HG03095 (cell line): Measurements from ENCODE around the gene ST6GAL1.
"Not testable (repeated sequence)": the region's sequence is repeated elsewhere in the genome, so short reads cannot be mapped to it uniquely, and the experiment has no call there.

Source experiments
- ATAC-seq: cut with Tn5 transposase; IDR thresholded peaks from one replicate; pipeline ENCODE4 v1.9.1; 2021; ENCODE audit warnings: moderate library complexity; ENCODE audit not compliant: unreplicated experiment

Gene ST6GAL1

DNA sequence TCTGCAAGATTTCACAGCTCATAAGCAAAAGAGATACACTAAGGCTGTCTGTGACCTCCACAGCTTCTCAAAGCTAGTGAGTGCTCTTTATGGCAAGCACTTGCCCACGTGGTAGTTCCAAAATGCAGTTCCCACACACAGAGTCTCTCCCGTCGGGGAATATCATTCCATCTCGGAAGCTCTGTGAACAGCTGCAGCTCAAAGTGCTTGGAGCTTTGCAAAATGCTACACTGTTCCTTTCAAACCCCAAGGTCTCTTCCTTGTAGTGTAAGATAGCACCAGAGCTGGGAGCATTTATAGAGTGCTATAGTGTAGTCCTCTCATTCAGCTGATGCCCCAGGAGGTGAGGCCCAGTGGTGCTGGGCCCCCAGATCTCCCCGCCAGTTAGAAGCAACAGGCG lies 36.1 kb downstream of the ST6GAL1 start:
- no peak for ATAC-seq

DNA sequence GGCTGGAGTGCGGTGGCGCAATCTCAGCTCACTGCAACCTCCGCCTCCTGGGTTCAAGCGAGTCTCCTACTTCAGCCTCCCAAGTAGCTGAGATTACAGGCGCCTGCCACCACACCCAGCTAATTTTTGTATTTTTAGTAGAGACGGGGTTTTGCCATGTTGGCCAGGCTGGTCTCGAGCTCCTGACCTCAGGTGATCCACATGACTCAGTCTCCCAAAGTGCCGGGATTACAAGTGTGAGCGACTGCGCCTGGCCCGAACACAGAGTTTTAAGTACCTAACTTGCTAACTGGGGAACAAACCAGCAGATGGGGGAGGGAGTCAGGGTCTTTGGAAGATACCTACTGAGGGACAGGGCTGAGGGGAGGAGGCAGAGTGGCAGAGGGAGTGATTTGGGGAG lies 36.9 kb downstream of the ST6GAL1 start:
- not testable (repeated sequence) for ATAC-seq

DNA sequence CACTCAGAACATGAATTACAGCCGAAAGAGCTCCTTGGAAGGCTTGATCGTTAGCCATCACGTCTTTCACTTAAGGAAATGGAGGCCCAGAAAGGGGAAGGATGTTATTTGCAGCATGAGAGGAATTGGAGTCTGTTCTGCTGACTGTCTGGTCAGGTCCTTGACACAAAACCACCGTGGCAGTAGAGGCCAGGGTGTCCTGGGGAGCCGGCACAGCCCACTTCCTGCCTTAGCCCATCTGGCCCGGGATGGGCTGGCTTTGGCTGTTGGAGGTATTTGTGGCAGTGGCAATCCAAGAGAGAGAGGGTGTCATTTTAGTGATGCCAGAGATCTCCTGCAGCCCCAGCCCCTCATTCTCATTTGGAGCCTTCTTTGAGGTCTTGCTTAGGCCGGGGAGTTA lies 37.4 kb downstream of the ST6GAL1 start:
- ATAC-seq: no peak

DNA sequence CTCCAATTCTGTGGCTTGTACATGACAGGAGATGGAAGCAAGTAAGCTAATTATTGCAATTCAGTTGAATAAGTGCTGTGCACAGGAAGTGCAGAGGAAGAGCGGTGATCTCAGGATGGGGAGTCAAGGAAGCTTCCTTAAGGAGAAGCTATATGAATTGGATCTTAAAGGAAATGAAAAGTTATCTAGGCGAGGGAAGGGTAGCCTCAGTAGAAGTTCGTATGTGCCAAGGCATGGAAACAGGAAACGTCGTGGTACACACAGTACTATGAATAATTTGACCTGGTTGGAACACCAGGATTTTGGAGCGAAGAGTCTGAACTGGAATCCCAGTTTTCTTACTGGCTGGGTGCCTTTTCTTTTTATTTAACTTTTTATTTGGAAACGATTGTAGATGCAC lies 39.3 kb downstream of the ST6GAL1 start:
- no peak for ATAC-seq

DNA sequence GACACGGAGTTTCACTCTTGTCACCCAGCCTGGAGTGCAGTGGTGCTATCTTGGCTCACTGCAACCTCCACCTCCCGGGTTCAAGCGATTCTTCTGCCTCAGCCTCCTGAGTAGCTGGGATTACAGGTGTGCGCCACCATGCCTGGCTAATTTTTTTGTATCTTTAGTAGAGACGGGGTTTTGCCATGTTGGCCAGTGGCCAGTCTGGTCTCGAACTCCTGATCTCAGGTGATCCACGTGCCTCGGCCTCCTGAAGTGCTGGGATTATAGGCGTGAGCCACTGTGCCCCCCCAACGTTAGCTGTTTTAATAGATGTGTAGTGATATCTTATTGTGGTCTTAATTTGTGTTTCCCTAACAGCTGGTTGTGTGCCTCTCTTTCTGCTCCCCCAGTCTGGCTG lies 40.8 kb downstream of the ST6GAL1 start:
- not testable (repeated sequence) for ATAC-seq

DNA sequence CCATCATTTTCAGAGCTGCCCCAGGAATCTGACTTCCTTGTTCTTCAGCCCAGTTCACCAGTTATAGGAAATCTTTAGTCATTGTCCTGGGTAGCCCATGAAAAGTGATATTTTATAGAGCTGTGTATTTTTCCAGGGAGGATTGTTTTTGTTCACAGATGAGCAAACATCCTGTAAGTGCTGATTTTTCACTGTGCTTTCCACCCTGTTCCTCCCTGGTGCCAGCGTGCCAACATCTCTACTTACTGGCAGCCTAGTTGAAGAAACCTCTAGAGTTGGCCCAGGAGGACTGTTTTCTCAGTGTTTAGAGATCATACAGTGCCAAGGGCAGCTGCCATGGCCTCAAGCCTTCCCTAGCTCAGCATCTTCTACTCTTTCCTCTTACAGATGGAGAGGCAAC lies 41.3 kb downstream of the ST6GAL1 start:
- no peak for ATAC-seq

DNA sequence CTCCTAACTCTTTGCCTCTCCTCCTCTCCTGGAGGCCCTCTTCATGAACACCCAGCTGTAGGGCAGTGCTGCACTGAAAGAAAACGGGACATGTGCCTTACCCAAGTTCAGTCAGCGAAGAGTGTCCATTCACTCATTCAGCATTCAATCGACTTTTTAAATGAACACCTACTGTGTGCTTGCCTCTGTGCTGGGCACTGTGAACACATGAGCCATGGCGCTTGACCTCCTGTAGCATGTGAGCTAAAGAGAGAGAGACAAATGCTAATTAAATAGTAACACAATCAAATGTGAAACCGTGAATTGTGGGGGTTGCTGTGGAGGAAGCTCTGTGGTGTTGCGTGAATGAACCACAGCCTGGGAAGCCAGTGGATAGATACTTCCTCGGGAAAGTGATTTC lies 43.4 kb downstream of the ST6GAL1 start:
- no peak for ATAC-seq

DNA sequence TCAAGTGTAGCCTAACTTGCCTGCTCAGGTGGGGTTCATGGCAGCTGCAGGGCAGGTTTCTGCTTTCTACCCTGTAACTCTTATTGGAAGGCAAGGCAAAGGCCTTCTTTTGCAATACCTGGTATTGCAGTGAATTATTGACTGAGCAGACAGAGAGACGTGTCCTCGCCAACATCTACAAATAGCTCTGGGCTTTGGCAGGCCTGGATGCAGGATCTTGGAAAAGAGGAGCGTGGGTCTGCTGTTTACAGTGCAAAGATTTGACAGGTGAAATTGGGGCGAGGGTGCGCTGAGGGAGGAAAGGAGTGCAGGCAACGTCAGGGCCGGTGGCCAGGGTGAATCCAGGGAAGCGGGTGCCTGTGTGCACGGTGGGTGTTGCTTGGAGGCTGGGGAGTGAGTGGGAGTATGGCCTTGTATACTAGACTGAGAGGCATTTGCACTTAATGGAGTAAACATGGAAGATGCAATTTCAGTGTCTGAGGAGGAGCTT lies 44.5 kb downstream of the ST6GAL1 start:
- no peak for ATAC-seq

DNA sequence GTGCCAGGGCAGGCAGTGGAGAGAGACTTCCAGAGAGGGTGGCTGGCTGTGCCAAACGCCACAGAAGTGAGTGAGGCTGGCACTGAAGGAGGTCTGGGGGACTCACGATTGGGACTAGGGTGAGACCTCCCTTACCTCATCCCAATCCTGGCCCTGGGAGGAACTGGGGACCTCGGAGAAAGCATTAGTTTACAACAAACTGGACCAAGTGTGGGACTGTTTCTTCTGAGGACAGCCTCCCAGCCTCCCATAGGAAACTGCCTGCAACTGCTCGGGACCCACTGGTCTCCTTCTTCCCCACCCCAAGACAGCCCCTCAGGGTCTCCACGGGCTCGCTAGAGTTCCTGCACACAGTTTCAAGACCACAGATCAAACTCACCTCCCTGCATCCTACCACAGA lies 45.4 kb downstream of the ST6GAL1 start:
- no peak for ATAC-seq

DNA sequence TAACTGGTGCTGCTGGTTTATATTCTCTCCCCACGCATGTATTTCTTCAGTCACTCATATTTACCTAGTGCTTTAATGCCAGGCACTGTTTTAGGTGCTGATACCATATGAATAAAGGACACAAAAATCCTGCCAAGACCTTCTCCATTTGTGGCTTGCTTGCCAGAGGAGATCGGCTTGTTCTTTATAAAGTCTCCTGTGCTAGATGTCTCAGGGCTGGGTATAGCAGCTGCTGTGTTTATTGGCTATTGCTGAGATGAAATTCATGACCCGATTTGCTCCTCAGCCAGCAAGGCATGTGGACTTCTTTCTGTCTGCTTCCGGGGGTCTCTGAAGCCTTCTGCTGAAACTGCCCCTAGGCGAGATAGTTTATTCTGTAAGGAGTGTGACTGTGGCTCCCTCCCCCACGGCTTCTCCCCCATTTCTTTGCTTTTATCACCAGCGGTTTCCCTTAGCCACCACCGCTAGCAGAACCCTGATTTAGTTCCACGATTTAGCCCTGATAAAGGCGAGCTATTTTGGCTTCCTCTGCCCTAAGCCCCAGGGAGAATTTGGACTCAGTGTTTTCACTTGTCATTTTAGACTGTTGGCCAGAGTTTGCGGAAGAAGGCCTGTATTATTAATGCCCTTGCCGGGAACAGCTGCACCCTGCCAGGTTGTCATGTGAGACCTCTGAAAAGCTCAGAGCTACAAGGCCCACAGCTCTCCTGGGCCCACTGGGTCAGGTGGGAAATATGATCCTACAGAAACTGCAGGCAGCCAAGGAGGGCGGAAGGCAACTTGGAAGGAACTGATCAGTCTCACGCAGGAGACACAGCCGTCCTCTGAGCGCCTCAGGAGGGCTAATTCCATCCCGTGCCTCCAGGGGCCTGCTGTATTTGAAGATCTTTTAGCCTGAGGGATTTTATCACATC lies 46.8 kb downstream of the ST6GAL1 start:
- ATAC-seq: no peak

DNA sequence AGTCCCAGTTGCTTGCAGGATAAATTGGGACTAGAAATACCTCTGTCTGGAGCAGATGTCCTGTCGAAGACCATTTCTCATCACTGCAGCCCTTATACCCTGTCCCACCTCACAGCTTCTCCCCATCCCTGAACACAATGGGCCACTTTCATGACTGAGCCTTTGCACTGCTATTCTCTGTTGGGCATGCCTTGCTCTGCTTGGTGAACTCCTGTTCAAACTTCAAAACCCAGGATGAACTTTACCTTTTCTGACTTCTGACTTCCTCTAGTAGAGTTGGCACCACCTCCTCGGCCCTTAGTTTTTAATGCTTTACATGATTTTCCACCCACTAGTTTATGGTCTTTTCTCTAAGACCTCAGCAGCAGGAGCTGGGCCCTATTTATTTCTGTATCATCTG lies 48.4 kb downstream of the ST6GAL1 start:
- ATAC-seq: no peak

DNA sequence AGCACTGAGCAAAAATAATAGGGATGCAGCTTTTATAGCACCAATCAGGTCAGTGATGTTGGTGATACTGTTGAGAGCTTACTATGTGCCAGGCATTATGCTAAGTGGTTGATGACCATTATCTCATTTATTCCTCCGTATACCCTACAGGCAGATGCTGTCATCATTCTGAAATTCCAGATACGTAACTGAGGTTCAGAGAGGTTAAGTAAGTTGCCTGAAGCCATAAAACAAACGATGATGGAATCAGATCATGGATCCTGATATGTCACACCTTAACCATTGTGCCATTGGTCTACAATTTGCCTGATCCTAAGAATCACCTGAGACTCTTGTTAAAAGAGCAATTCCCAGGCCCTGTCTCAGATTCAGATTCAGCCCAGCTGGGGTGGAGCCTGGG lies 49.5 kb downstream of the ST6GAL1 start:
- ATAC-seq: no peak

DNA sequence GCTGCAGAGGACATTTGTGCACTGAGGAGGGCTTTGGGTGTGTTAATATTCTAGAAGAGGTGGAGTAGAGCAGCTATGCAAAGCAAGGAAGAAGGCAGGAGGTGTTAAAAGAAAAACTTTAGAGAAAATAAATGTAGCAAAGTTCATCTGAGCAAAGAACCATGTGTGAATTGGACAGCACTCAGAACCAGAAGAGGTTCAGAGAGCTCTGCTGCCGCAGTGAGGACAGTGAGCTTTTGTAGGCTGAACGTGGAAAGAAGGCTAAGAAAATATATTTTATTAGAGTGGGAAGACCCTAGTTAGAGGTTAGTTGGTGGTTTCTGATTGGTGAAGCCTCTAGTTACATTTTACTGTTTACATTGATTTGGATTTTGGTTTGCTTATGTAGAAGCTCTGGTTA lies 50.7 kb downstream of the ST6GAL1 start:
- no peak for ATAC-seq

DNA sequence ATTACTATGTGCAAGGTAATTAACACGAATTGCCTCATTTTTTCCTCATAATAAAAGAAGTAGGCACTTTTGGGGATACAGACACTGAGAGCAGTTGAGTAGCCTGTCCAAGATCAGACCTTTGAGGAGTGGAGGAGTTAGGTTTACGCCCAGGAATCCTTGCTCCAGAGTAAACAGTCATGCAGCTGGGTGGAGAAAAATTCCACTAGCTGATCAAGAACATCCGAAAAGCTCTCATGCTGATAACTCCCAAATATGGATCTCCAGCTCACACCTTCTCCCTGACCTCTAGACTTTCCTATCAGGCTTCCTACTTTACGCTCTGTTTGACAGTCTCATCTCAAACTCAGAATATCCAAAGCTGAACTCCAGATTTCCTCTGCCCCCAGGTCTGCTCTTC lies 53.3 kb downstream of the ST6GAL1 start:
- no peak for ATAC-seq

DNA sequence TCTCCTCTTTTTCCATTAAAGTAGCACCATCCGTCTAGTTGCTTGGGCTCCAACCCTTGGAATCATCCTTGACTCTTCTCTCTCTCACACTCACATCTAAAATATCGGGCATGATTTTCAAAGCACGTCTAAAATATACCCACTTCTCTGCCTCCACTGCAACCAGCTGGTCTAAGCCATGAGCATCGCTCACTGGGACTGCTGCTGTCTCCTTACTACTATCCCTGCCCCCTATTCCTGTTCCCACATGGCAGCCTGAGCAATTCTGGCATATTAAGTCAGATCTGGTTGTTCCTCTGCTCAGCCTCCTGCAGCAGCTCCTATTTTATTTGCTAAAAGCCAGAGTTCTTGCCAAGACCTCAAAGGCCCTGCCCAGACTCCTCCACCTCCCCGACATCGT lies 53.7 kb downstream of the ST6GAL1 start:
- no peak for ATAC-seq

DNA sequence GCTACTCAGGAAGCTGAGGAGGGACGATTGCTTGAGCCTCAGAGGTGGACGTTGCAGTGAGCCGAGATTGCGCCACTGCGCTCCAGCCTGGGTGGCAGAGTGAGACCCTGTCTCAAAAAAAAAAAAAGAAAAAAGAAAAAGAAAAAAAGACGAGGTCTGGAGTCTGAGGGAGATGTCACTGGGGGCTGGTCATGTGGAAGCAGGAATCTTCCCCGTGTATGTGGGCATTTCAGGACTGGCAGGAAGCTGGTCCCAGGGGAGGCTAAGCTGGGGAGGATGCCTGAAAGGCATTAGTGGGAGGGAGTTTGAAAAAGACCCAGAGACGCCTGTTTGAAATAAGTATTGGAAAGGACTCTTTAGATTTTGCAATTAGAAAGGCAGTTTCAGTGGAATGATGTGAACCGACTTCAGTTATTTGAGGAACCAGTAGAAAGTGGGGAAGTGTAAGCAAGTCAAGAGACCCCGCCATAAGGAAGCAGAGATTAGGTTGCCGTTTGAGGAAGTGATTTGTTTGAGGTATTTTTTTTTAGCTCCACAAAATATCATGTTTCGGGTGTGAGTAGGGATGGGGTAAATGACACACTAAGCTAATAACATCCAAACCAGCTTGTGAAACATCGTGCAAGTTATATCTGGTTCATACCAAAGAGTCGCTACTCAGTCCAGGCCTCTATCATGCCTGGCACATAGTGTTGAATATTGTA lies 55.5 kb downstream of the ST6GAL1 start:
- ATAC-seq: peak; percentile 52

DNA sequence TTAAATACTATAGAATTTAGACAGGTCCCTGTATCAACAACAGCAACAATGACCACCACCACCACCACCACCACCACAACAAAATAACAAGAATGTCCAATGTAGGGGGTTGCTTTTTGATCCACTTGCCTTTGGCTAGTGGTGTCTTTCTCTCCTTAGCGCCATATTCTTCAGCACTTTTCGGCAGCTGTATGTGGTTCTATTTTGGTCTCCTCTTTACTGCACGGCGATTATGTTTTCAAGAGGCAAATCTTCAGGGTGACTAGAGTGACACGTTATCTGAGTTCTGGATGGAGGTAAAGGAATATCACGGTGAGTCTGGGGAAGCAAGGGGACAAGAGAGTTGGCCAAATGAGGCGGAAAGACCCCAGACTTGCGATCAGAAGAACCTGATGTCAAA lies 56.1 kb downstream of the ST6GAL1 start:
- ATAC-seq: no peak

DNA sequence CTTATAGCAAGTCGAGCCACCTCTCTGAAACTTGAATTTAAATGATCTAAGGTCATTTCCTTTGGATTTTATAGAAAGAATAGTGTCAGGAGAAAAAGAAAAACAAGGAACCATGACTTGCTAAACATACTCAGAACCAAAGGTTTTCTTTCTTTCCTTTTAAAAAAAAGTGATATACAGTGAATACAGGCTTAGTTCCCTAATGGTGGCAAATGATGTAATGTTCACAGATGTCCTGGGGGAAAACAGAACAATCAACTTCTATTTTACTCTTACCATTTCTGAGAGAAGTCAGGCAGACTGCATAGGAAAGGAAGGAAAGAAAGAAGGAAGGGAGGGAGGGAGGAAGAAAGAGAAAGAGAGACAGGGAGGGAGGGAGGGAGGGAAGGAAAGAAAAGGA lies 56.5 kb downstream of the ST6GAL1 start:
- no peak for ATAC-seq

DNA sequence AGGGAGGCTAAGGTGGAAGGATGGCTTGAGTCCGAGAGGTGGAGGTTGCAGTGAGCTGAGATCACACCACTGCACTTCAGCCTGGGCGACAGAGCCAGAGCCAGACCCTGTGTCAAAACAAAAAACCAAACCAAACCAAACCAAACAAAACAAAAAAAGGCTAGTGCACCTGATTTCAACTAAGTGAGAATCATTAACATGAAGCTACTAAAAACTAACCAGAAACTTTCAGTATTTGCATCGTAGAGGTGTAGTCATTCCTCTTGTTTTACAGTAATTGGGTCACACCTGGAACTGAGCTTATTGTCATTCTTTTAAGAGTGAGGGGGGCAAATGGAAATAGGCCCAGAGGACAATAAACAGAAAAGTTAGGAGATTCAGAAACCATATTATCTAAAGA lies 58.5 kb downstream of the ST6GAL1 start:
- ATAC-seq: peak; percentile 61

DNA sequence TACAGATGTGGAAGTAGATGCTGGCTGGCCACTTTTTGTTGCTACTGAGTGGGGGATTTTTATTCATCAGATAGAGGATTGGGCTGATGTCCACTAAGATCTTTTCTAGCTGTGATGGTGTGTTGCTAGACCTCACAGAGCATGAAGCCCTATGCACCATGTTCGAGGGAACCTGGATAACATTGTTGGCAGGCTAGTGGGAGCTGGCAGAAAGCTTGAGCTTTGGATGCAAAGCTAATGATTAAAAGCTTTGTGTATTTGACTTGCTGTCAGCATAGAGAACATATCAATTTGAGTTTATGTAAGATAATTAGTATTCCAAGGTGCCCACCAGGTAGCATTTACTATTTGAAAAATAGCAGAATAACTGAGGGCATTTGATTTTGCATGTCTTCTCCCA lies 59.1 kb downstream of the ST6GAL1 start:
- no peak for ATAC-seq

DNA sequence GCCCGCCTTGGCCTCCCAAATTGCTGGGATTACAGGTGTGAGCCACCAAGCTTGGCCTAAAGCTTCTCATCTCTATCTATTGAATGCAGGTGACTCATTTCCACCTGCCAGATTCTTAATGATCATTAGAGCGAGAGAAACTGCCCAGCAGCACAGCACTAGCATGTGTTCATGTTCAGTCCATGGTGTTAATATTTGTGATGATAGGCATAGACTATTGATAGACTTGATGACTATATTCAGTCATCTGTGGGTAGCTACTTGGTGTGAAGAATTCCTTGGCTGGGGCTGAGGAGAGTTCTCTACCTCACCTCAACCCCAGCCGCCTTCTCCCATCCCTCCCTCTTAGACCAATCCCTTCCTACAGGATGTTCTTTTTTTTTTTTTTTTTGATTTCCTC lies 60.0 kb downstream of the ST6GAL1 start:
- ATAC-seq: no peak

DNA sequence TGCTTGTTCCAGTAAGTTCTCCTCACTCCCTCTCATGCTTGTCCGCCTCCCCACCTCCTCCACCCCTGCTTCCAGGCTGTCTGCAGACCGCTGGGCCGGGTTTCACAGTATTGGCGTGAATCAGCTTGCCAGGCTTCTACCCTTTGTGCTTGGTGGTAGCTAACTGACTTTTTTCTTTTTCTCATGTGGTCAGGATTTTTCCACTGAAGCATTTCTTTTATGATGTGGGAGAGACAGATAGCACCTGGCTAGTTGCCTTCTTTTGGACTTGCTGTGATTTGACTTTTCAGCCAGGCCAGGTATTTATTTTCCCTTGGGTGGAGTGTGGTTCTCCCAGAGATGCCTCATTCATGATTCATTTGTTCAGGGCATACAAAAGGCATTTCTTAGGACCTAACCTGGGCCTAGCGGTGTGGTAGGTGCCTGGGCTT lies 60.6 kb downstream of the ST6GAL1 start:
- no peak for ATAC-seq
